ENCODE results near the gene ZNF865. TPM values are rescaled to one million over a fixed set of nuclear protein-coding genes. Genes with fewer than 3 reads are reported as not detected.
"Not testable (repeated sequence)": the region's sequence is repeated elsewhere in the genome, so short reads cannot be mapped to it uniquely, and the experiment has no call there.

Gene ZNF865
- total and polyA plus RNA-seq, 2 donors (not counting 1 experiment from before 2014, with no cell fraction given): 11.3 to 22.7 TPM

- H3K9me3 ChIP-seq (ENCODE audit: control extremely low read depth in 1 of 3, control insufficient read depth in 2 of 3, insufficient read depth in 1 of 3, low read length in 2 of 3); intact Hi-C loops (cut with micrococcal nuclease); H3K27me3 Mint-ChIP-seq; H3K27me3 ChIP-seq (replicated peaks in 1 of 4; ENCODE audit: control extremely low read depth in 1 of 4, control insufficient read depth in 3 of 4, insufficient read depth in 4 of 4, low read length in 3 of 4); H3K4me2 ChIP-seq (replicated peaks; ENCODE audit: low read depth, low read length, poor library complexity, severe bottlenecking); ATAC-seq (ENCODE audit: low read depth); H3K27ac Mint-ChIP-seq; H2AFZ ChIP-seq (ENCODE audit: insufficient read depth, low read depth, low read length, poor library complexity, severe bottlenecking); H3K27ac ChIP-seq (ENCODE audit: low read length in 2 of 2); H3K9me3 Mint-ChIP-seq (ENCODE audit: insufficient read depth); DNase-seq; H3K36me3 ChIP-seq (replicated peaks in 1 of 2; ENCODE audit: control extremely low read depth in 1 of 2, control insufficient read depth in 1 of 2, extremely low read depth in 1 of 2, insufficient read depth in 2 of 2, low read length in 1 of 2); H3K4me3 ChIP-seq (ENCODE audit: control extremely low read depth in 1 of 5, extremely low read depth in 1 of 5, insufficient read depth in 1 of 5, low read depth in 2 of 5, low read length in 4 of 5); H3K79me2 ChIP-seq (ENCODE audit: control insufficient read depth, insufficient read depth, low read length); H3K9ac ChIP-seq (ENCODE audit: low read length); H3K4me3 Mint-ChIP-seq; H4K20me1 ChIP-seq (ENCODE audit: control insufficient read depth, insufficient read depth, low read length, poor library complexity, severe bottlenecking): not testable (repeated sequence)
- CTCF ChIA-PET: interaction anchor here (0.7 to 2.2 kb wide), 6 partner anchors 16 to 321 kb away, joined by 3 to 8 read pairs (median 4); partner anchors contain the start of genes FIZ1 and ZNF865
- 100% methylated on average over 1 of the region's 8 CpGs for WGBS (ENCODE audit: insufficient coverage)
- H3K4me1 ChIP-seq (ENCODE audit: control insufficient read depth in 2 of 2, insufficient read depth in 2 of 2, low read length in 2 of 2): peaks cover 41 to 49% of the 10 kb centered on the region in 2 donors
- peaks cover 47% of the 10 kb centered on the region for H3K4me1 Mint-ChIP-seq
- POLR2A ChIA-PET: interaction anchor here (2.4 kb wide), 1 partner anchor 16 kb away, joined by 12 read pairs; the partner anchor contains the start of genes FIZ1 and ZNF524
Observed at GRCh38 chr19:55583897-55584296, 21.6 kb upstream of the ZNF865 start.

- intact Hi-C loops (cut with micrococcal nuclease): no loop called here
- ATAC-seq (ENCODE audit: low read depth): no peak
- Mint-ChIP-seq H3K9me3 (ENCODE audit: insufficient read depth) (no peaks in the 10 kb centered on the region), H3K4me3 (peak overlapping the region; percentile 32), H3K4me1 (peaks cover 44% of the 10 kb centered on the region), H3K27ac (no peak overlapping the region), H3K27me3 (no peaks in the 10 kb centered on the region)
- Histone ChIP-seq H4K20me1 (ENCODE audit: control insufficient read depth, insufficient read depth, low read length, poor library complexity, severe bottlenecking) (no peaks in the 10 kb centered on the region), H3K4me3 (ENCODE audit: control extremely low read depth in 1 of 5, extremely low read depth in 1 of 5, insufficient read depth in 1 of 5, low read depth in 2 of 5, low read length in 4 of 5) (no peak overlapping the region), H3K27ac (ENCODE audit: low read length in 2 of 2) (no peak overlapping the region), H3K9ac (ENCODE audit: low read length) (no peak overlapping the region), H3K79me2 (ENCODE audit: control insufficient read depth, insufficient read depth, low read length) (no peaks in the 10 kb centered on the region), H3K9me3 (ENCODE audit: control extremely low read depth in 1 of 3, control insufficient read depth in 2 of 3, insufficient read depth in 1 of 3, low read length in 2 of 3) (no peaks in the 10 kb centered on the region), H3K4me1 (ENCODE audit: control insufficient read depth in 2 of 2, insufficient read depth in 2 of 2, low read length in 2 of 2) (peaks cover 37 to 45% of the 10 kb centered on the region in 2 donors), H3K27me3 (replicated peaks in 1 of 4; ENCODE audit: control extremely low read depth in 1 of 4, control insufficient read depth in 3 of 4, insufficient read depth in 4 of 4, low read length in 3 of 4) (no peaks in the 10 kb centered on the region), H2AFZ (ENCODE audit: insufficient read depth, low read depth, low read length, poor library complexity, severe bottlenecking) (no peak overlapping the region), H3K4me2 (replicated peaks; ENCODE audit: low read depth, low read length, poor library complexity, severe bottlenecking) (no peak overlapping the region), H3K36me3 (replicated peaks in 1 of 2; ENCODE audit: control extremely low read depth in 1 of 2, control insufficient read depth in 1 of 2, extremely low read depth in 1 of 2, insufficient read depth in 2 of 2, low read length in 1 of 2) (no peaks in the 10 kb centered on the region)
- TF ChIP-seq EZH2 (IDR thresholded peaks at IDR 0.05; ENCODE audit: borderline replicate concordance, insufficient read depth, low read depth, low read length, poor library complexity, severe bottlenecking) (no peak), CTCF (IDR thresholded peaks at IDR 0.05) (no peak)
- ChIA-PET POLR2A (interaction anchor here (0.5 to 2.4 kb wide), 4 partner anchors 15 to 123 kb away, joined by 3 to 12 read pairs (median 3); partner anchors contain the start of genes FIZ1, ISOC2 and ZNF524), CTCF (interaction anchor here (1.1 to 2.2 kb wide), 3 partner anchors 15 to 48 kb away, joined by 3 to 8 read pairs (median 5); partner anchors contain the start of gene FIZ1)
- DNase-seq: no peak
- 98% methylated on average over 10 of the region's 11 CpGs for WGBS (ENCODE audit: insufficient coverage)
Observed at GRCh38 chr19:55584871-55585270, 20.6 kb upstream of the ZNF865 start.
